Neural crest cell (in vitro differentiated cells): ENCODE results near the gene DLX5. TPM values are rescaled to one million over a fixed set of nuclear protein-coding genes. Genes with fewer than 3 reads are reported as not detected.

ENCODE experiments used
- DNase-seq: peaks from one replicate; pipeline ENCODE4 v3.0.0; 2021; ENCODE audit warnings: low read depth, mixed read lengths, low spot score
- H3K27ac Mint-ChIP-seq: one replicate; pipeline ENCODE4 v1.8.0; 2021; ENCODE audit warnings: mild to moderate bottlenecking, mixed read lengths; ENCODE audit not compliant: unreplicated experiment
- H3K27me3 Mint-ChIP-seq: 2 replicates; pipeline ENCODE4 v1.8.0; 2021; ENCODE audit warnings: low read depth, mild to moderate bottlenecking, mixed read lengths
- H3K36me3 Mint-ChIP-seq: 2 replicates; pipeline ENCODE4 v1.8.0; 2021; ENCODE audit warnings: low read depth, mild to moderate bottlenecking, mixed read lengths
- H3K4me1 Mint-ChIP-seq: 2 replicates; pipeline ENCODE4 v1.8.0; 2021; ENCODE audit warnings: mixed read lengths
- H3K4me3 Mint-ChIP-seq: one replicate; pipeline ENCODE4 v1.8.0; 2021; ENCODE audit warnings: mild to moderate bottlenecking, mixed read lengths
- H3K9me3 Mint-ChIP-seq: 2 replicates; pipeline ENCODE4 v1.8.0; 2021; ENCODE audit warnings: mixed read lengths
- CTCF ChIP-seq: fragments of 200-600 bp; sonication (generic); conservative IDR thresholded peaks from 2 replicates; pipeline ENCODE4 v1.5.0; 2021; ENCODE audit warnings: antibody characterized with exemption, mild to moderate bottlenecking
- total RNA-seq: library from RNA; stranded (reverse); gene quantifications from 2 replicates; pipeline ENCODE4 v1.2.1, GENCODE V29; 2021

The DLX5 gene
- total RNA-seq, 1 donor from 2014 or later = 0.70 TPM

- Mint-ChIP-seq H3K4me1 (peaks cover 41% of the 10 kb centered on the region), H3K27me3 (peaks cover 99% of the 10 kb centered on the region), H3K36me3 (no peaks in the 10 kb centered on the region), H3K4me3 (peak overlapping the region; percentile 12), H3K27ac (no peak overlapping the region), H3K9me3 (no peaks in the 10 kb centered on the region)
- DNase-seq = no peak
- no peak for TF ChIP-seq CTCF
Observed at GRCh38 chr7:97019710-97020225, 4.9 kb downstream of the DLX5 start.

GRCh38 chr7:97018791-97019531 lies 5.7 kb downstream of the DLX5 start:
- no peak for TF ChIP-seq CTCF
- Mint-ChIP-seq H3K27ac (no peak overlapping the region), H3K27me3 (peaks cover 99% of the 10 kb centered on the region), H3K4me3 (peak overlapping the region; percentile 21), H3K36me3 (no peaks in the 10 kb centered on the region), H3K9me3 (no peaks in the 10 kb centered on the region), H3K4me1 (peaks cover 33% of the 10 kb centered on the region)
- no peak for DNase-seq

- H3K27me3 Mint-ChIP-seq = peaks cover 99% of the 10 kb centered on the region
- no peak for TF ChIP-seq CTCF
- no peaks in the 10 kb centered on the region for H3K36me3 Mint-ChIP-seq
- H3K9me3 Mint-ChIP-seq = no peaks in the 10 kb centered on the region
- H3K4me3 Mint-ChIP-seq = no peak overlapping the region
- DNase-seq = no peak
- peaks cover 33% of the 10 kb centered on the region for H3K4me1 Mint-ChIP-seq
- no peak overlapping the region for H3K27ac Mint-ChIP-seq
Observed at GRCh38 chr7:97018126-97018601, 6.5 kb downstream of the DLX5 start.

GRCh38 chr7:97017192-97018125 lies 7.2 kb downstream of the DLX5 start:
- peaks cover 28% of the 10 kb centered on the region for H3K4me1 Mint-ChIP-seq
- peaks cover 99% of the 10 kb centered on the region for H3K27me3 Mint-ChIP-seq
- H3K9me3 Mint-ChIP-seq = no peaks in the 10 kb centered on the region
- H3K36me3 Mint-ChIP-seq = no peaks in the 10 kb centered on the region
- no peak overlapping the region for H3K27ac Mint-ChIP-seq
- H3K4me3 Mint-ChIP-seq = peak overlapping the region; percentile 74
- TF ChIP-seq CTCF = no peak
- DNase-seq = no peak

GRCh38 chr7:97016381-97017191 lies 8.0 kb downstream of the DLX5 start:
- H3K27me3 Mint-ChIP-seq = peaks cover 99% of the 10 kb centered on the region
- no peaks in the 10 kb centered on the region for H3K36me3 Mint-ChIP-seq
- peaks cover 20% of the 10 kb centered on the region for H3K4me1 Mint-ChIP-seq
- H3K27ac Mint-ChIP-seq = no peak overlapping the region
- DNase-seq = no peak
- no peaks in the 10 kb centered on the region for H3K9me3 Mint-ChIP-seq
- peak; percentile 29 for TF ChIP-seq CTCF
- H3K4me3 Mint-ChIP-seq = peak overlapping the region; percentile 74
